GM12875 (cell line): ENCODE results near the gene YIF1A.
"Not testable (repeated sequence)": the region's sequence is repeated elsewhere in the genome, so short reads cannot be mapped to it uniquely, and the experiment has no call there.

ENCODE experiments used
- H3K4me3 ChIP-seq: one replicate; pipeline ENCODE4 v1.5.1; 2011; ENCODE audit warnings: low read depth, low read length, control low read depth
- TF ChIP-seq, protein P1 (sequence below): IDR thresholded peaks from 2 replicates; pipeline ENCODE4 v1.5.1; 2011; ENCODE audit warnings: low read depth, mild to moderate bottlenecking, control low read depth, inconsistent platforms, low read length, moderate library complexity, borderline replicate concordance; ENCODE audit not compliant: insufficient read depth

Gene YIF1A

DNA sequence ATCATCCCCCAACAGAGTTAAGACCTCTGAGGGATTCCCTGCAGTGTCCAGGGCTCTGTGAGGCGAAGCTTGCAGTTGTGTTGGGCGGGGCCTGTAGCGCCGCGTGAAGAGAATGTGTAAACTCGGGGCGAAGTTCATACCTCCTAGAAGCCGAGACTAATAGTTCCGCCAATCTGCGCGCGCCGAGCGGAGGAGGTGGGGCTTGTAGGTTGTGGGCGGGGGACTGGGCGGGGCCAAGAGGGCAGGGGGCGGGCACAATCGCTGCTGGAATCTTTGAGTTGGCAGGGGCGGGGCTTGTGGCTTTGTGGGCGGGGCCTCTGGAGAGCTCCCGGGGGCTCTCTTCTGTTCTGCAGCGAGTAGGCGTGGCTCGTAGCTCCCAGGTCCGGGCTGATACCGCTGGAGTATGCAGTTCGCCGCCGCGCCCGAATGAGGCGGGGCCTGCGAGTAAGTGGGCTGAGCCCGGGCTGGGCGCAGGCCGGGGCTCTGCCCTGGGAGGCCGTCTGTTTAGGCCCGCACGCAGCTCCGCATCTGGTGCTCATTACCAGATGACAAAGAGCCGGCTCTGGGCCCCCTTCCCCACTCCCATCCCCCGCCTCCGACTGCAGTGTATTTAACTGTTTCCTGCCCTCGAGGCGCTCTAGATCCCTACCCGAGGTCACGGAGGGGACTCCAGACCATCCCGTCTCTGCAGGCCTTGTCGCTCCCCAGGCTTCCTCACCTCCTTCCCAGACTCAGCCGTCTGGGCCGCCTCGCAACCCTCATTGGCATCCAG is 23.8 kb upstream of the YIF1A start:
- TF ChIP-seq, protein P1, sequence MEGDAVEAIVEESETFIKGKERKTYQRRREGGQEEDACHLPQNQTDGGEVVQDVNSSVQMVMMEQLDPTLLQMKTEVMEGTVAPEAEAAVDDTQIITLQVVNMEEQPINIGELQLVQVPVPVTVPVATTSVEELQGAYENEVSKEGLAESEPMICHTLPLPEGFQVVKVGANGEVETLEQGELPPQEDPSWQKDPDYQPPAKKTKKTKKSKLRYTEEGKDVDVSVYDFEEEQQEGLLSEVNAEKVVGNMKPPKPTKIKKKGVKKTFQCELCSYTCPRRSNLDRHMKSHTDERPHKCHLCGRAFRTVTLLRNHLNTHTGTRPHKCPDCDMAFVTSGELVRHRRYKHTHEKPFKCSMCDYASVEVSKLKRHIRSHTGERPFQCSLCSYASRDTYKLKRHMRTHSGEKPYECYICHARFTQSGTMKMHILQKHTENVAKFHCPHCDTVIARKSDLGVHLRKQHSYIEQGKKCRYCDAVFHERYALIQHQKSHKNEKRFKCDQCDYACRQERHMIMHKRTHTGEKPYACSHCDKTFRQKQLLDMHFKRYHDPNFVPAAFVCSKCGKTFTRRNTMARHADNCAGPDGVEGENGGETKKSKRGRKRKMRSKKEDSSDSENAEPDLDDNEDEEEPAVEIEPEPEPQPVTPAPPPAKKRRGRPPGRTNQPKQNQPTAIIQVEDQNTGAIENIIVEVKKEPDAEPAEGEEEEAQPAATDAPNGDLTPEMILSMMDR = no peak
- peak overlapping the region; percentile 60 for H3K4me3 ChIP-seq

DNA sequence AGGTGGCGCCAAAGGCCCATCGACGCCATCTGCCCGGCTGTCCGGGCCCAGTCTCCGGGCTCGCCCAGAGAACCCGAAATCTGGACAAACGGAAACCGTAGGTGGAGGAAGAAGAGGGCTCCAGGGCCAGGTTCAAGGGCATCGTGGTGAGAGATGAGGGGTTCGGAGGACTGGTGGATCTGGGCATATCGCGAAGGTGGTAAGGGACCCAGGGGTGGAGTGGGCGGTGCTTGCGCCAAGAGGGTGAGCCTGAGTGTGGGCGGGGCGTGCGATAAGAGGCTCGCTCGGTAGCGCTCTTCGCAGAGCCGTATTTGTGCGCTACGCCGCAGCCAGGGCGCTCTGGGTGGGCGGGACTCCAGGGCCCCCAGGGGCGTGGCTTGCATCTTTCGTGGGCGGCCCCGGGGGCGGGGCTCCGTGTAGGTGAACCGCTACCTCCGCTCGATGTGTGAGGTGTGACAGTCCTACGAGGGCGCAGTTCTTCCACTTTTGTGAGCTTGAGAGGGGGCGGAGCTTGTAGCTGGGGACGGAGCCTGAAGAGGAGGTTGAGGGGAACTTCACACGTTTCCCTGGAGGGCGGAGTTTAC is 23.1 kb upstream of the YIF1A start:
- TF ChIP-seq, protein P1 = peak; percentile 89; the same call in 1 of the 2 replicates
- H3K4me3 ChIP-seq = peak overlapping the region; percentile 60

DNA sequence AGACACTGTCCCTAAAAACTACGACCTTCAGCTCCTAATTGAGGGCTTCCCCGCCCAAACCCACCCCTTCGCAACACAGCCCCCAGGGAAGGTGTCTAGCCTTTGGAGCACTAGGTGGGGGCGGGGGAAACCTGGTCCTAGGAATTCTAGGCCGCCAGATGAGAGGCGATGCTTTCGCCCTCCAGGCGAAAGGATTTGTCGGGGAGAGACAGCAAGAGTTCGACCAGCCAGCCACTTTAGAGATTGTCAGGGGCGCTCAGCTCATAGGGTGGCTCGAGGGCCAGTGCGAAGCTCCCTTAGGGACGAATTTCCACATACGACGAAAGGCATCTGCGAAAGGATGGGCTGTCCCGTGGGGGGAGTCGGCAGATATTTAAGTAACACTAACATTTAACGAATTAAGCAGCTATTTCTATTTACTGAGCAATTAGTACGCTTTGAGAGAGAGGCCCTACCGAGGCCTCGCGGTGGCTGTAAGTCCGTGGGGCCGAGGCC is 22.6 kb upstream of the YIF1A start:
- peak overlapping the region; percentile 60 for H3K4me3 ChIP-seq
- TF ChIP-seq, protein P1 = no peak; the same call in 1 of the 2 replicates

DNA sequence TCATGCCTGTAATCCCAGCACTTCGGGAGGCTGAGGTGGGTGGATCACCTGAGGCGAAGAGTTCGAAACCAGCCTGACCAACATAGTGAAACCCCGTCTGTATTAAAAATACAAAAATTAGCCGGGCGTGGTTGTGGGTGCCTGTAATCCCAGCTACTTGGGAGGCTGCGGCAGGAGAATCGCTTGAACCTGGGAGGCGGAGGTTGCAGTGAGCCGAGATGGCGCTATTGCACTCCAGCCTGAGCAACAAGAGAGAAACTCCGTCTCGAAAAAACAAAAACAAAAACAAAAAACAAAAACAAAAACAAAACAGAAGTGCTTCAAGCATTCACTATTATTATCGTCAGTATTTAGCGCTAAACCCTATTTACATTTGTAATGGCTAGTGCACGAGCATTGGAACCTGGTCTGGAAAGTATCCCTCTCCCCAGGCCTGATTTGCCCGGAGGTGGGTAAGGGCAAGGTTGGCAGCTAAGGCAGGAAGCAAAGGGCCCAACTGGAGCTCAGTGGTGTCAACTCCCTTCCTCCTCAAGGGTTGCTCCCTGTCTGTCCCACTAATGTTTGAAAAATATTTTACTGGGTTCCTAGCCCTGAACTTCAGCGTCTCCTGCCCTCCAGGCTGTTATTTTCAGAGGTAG is 22.0 kb upstream of the YIF1A start:
- not testable (repeated sequence) for H3K4me3 ChIP-seq

DNA sequence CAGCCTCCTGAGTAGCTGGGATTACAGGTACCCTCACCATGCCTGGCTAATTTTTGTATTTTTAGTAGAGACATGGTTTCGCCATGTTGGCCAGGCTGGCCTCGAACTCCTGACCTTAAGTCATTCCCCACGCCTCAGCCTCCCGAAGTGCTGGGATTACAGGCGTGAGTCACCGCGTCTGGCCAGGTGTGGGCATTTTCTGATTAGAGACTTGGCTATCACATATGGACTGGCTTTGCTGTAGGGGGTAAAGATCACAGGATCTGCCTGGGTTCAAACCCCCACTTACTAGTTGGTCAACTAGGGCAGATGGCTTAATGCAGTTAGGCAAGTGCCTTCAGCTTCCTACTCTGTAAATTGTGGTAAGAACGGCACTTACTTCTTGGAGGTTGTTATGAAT is 21.4 kb upstream of the YIF1A start:
- no peak overlapping the region for H3K4me3 ChIP-seq
- TF ChIP-seq, protein P1 = no peak

DNA sequence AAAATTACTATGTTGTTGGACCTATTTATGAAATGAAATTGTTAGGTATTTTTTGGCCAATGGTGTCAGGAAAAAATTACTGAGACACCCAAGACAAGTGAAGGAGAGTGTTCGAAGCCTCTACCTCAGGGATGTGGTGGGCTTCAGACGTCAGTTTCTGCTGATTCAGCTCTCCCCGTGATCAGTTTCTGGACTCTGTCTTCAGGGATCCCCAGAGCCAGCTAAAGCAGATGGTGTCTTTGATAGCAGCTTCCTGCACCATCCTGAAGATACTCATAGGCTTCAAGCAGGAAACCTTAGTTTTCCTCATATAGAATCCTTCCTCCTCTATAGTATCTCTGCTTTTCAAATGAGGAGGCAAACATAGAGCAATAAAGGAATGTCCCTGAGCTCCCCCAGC is 20.5 kb upstream of the YIF1A start:
- no peak overlapping the region for H3K4me3 ChIP-seq
- TF ChIP-seq, protein P1 = no peak

DNA sequence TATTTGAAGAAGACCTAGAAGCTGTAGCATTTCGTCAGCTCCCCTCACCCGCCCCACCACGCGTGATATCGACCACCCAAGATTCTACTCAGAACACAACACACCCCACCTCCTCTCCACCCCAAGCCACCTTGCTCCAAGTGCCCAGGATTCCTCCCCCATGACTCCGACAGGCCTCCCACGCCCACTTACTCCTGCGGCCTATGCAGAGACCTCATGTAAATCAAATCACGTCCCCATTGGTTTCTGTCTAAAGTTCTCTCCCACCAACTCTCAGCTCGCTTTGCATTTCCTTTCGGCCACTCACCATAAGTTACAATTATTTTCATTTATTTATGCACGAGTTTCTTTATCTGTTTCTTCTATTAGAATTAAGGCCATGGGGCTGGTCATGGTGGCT is 13.7 kb upstream of the YIF1A start:
- TF ChIP-seq, protein P1 = no peak
- H3K4me3 ChIP-seq = no peak overlapping the region
